Ovary (tissue), 9 donors: Measurements from ENCODE around the gene PPIL4. TPM values are rescaled to one million over a fixed set of nuclear protein-coding genes. Genes with fewer than 3 reads are reported as not detected.
"Not testable (repeated sequence)": the region's sequence is repeated elsewhere in the genome, so short reads cannot be mapped to it uniquely, and the experiment has no call there.

Experiments
- DNase-seq, 5 donors: peaks; one replicate each; pipeline ENCODE4 v3.0.0-alpha.2; 2019 to 2020
- H3K27ac ChIP-seq, 2 donors: fragments of 200-600 bp; one replicate each; pipeline versions ENCODE4 v1.5.1 to v1.8.0; 2019 to 2022
- H3K27me3 ChIP-seq: fragments of 200-600 bp; one replicate; pipeline ENCODE4 v1.8.0; 2022
- H3K36me3 ChIP-seq: fragments of 200-600 bp; sonication (generic); one replicate; pipeline ENCODE4 v1.5.1; 2019
- H3K4me1 ChIP-seq: one replicate; pipeline ENCODE4 v1.8.1; 2013; ENCODE audit warnings: mild to moderate bottlenecking, moderate library complexity; ENCODE audit not compliant: insufficient read depth
- H3K4me3 ChIP-seq: fragments of 200-600 bp; sonication (generic); one replicate; pipeline ENCODE4 v1.5.1; 2017
- H3K9me3 ChIP-seq, 2 donors: fragments of 200-600 bp in 1 of 2; sonication (generic) in 1 of 2; one replicate each; pipeline versions ENCODE4 v1.5.1 to v1.8.1; 2013 to 2019; ENCODE audit warnings: mild to moderate bottlenecking in 1 of 2, moderate library complexity in 1 of 2
- CTCF ChIP-seq, 3 donors: fragments of 450-650 bp in 2 of 3; fragments of 200-600 bp in 1 of 3; IDR thresholded peaks; one replicate each; pipeline versions ENCODE4 v1.5.1 to v1.8.0; 2016 to 2022; ENCODE audit warnings: antibody characterized with exemption in 3 of 3, mild to moderate bottlenecking in 1 of 3
- EP300 ChIP-seq: sonication (generic); formaldehyde crosslinking; IDR thresholded peaks from one replicate; pipeline ENCODE4 v1.6.1; 2017; ENCODE audit warnings: antibody characterized with exemption
- POLR2A ChIP-seq: fragments of 450-650 bp; IDR thresholded peaks from one replicate; pipeline ENCODE4 v1.6.1; 2017; ENCODE audit warnings: antibody characterized with exemption, mild to moderate bottlenecking, moderate library complexity
- WGBS, 3 donors: extraction: QIAGEN DNeasy Blood & Tissue Kit in 1 of 3; methylation state at CpG; one replicate each; pipeline versions ENCODE4 v1.1.5 to v1.1.7; 2013 to 2017; 5-methylcytosine and 5-hydroxymethylcytosine counted together
- intact Hi-C, 4 donors: fragments of 100-400 bp; cut with DNase I; formaldehyde crosslinking; loops; one replicate each; pipeline versions ENCODE4 v1.11.0 to v1.15.1; 2022 to 2023
- polyA plus RNA-seq, 2 donors: library from polyadenylated mRNA; stranded (reverse); fragments of 200-250 nt in 1 of 2; fragments of 350-450 nt in 1 of 2; fragmentation: Illumina TruSeq in 1 of 2; extraction: RNeasy Lipid Tissue Mini Kit (QIAGEN cat#74804) in 1 of 2; gene quantifications; one replicate each; pipeline ENCODE4 v1.2.3, GENCODE V29; 2013 to 2014
- total RNA-seq, 7 donors: library from RNA; depleted of rRNA in 2 of 7; stranded (reverse); fragments of >200 nt in 2 of 7; fragmentation: NEBNext Ultra II Directional in 3 of 7; extraction: Animal tissue kit (Norgen Biotek cat#: 25700) in 3 of 7; gene quantifications; one replicate each; pipeline versions ENCODE4 v1.1.0 to v1.2.4, GENCODE V29; 2016 to 2023
- donor health status: DM: no; HTN: no; CAD: no; lungs with moderate emphysema.
- donor health status: DM: no; HTN: no; CAD: no.
- donor health status: Bipolar disorder and iron deficiency.
- donor health status: DM: yes; HTN: yes; CAD: no.
- donor health status: DM: no; HTN: no; CAD: no.
- donor health status: DM: yes; HTN: yes; CAD: no.

Gene PPIL4
- total and polyA plus RNA-seq, 9 donors: 29.4 to 50.6 (median 37.8) TPM

GRCh38 chr6:149464411-149464810, 81.4 kb downstream of the PPIL4 start:
- 58 to 65% (median 64%) methylated on average over 8 of the region's 8 CpGs for WGBS, 3 donors
- H3K9me3 ChIP-seq: no peaks in the 10 kb centered on the region
- no peak for TF ChIP-seq CTCF (IDR thresholded peaks at IDR 0.05)
- TF ChIP-seq POLR2A: no peak
- no peak for TF ChIP-seq EP300
- no peak overlapping the region for H3K4me3 ChIP-seq
- H3K27ac ChIP-seq: no peak overlapping the region
- H3K27me3 ChIP-seq: no peaks in the 10 kb centered on the region
- intact Hi-C loops: no loop called here
- DNase-seq: no peak
- no peaks in the 10 kb centered on the region for H3K4me1 ChIP-seq
- H3K36me3 ChIP-seq: no peaks in the 10 kb centered on the region

- Histone ChIP-seq H3K36me3 (no peaks in the 10 kb centered on the region), H3K9me3 (no peaks in the 10 kb centered on the region), H3K27ac (no peak overlapping the region), H3K27me3 (no peaks in the 10 kb centered on the region), H3K4me3 (no peak overlapping the region), H3K4me1 (no peaks in the 10 kb centered on the region)
- 85 to 92% (median 91%) methylated on average over 4 of the region's 4 CpGs for WGBS, 3 donors
- no peak for DNase-seq
- intact Hi-C loops: no loop called here
- TF ChIP-seq POLR2A (no peak), EP300 (no peak), CTCF (IDR thresholded peaks at IDR 0.05) (no peak)
These were observed 82.1 kb downstream of the PPIL4 start for GRCh38 chr6:149463781-149464180.

GRCh38 chr6:149462712-149463111, 83.1 kb downstream of the PPIL4 start:
- H3K27ac ChIP-seq, H3K36me3 ChIP-seq, intact Hi-C loops, H3K4me3 ChIP-seq, H3K4me1 ChIP-seq, H3K27me3 ChIP-seq, H3K9me3 ChIP-seq, DNase-seq: not testable (repeated sequence)
- 94 to 97% (median 95%) methylated on average over 7 of the region's 7 CpGs for WGBS, 3 donors

- Histone ChIP-seq H3K9me3 (no peaks in the 10 kb centered on the region), H3K4me3 (no peak overlapping the region), H3K27ac (no peak overlapping the region), H3K36me3 (no peaks in the 10 kb centered on the region), H3K27me3 (no peaks in the 10 kb centered on the region), H3K4me1 (no peaks in the 10 kb centered on the region)
- intact Hi-C loops: no loop called here
- 92 to 95% (median 93%) methylated on average over 5 of the region's 5 CpGs for WGBS, 3 donors
- TF ChIP-seq POLR2A (no peak), CTCF (IDR thresholded peaks at IDR 0.05) (no peak), EP300 (no peak)
- DNase-seq: no peak
These were observed 84.2 kb downstream of the PPIL4 start for GRCh38 chr6:149461670-149462069.

- H3K27ac ChIP-seq, H3K4me3 ChIP-seq: not testable (repeated sequence)
These were observed 85.6 kb downstream of the PPIL4 start for GRCh38 chr6:149460249-149460648.

GRCh38 chr6:149459761-149460160, 86.1 kb downstream of the PPIL4 start:
- H3K4me3 ChIP-seq: no peak overlapping the region
- H3K4me1 ChIP-seq: peaks cover 3% of the 10 kb centered on the region
- DNase-seq: no peak
- H3K9me3 ChIP-seq: no peaks in the 10 kb centered on the region
- WGBS, 3 donors: 60 to 77% (median 68%) methylated on average over 5 of the region's 5 CpGs
- no peaks in the 10 kb centered on the region for H3K27me3 ChIP-seq
- no peaks in the 10 kb centered on the region for H3K36me3 ChIP-seq
- no peak overlapping the region for H3K27ac ChIP-seq
- TF ChIP-seq EP300: no peak
- TF ChIP-seq CTCF (IDR thresholded peaks at IDR 0.05): no peak
- no peak for TF ChIP-seq POLR2A
- intact Hi-C loops: no loop called here

More at GRCh38 chr6:149460249-149460648, 85.6 kb downstream of the PPIL4 start:
- H3K36me3 ChIP-seq, H3K27me3 ChIP-seq, H3K4me1 ChIP-seq, DNase-seq, H3K9me3 ChIP-seq, intact Hi-C loops: not testable (repeated sequence)
- WGBS, 3 donors: 40 to 60% (median 41%) methylated on average over 3 of the region's 3 CpGs
